ENCODE data around the gene PDE4B.

The PDE4B gene

GRCh38 chr1:66372522-66373101 is 579.9 kb downstream of the PDE4B start:
- Histone ChIP-seq H3F3A (ENCODE audit: insufficient read depth, low read length) (peaks cover 4% of the 10 kb centered on the region; the same call in 1 of the 2 replicates), H3K4me2 (ENCODE audit: low read length) (peak overlapping the region; percentile 21; the same call in 1 of the 2 replicates), H3K27ac (ENCODE audit: low read depth, low read length, poor library complexity, severe bottlenecking) (peak overlapping the region; percentile 90), H3K4me1 (ENCODE audit: insufficient read depth, low read length, severe bottlenecking) (peaks cover 65% of the 10 kb centered on the region), H3K9me2 (ENCODE audit: low read depth, low read length) (no peaks in the 10 kb centered on the region), H3K9ac (ENCODE audit: low read length) (no peak overlapping the region; the same call in 1 of the 2 replicates), H3K79me2 (ENCODE audit: insufficient read depth, low read length) (no peaks in the 10 kb centered on the region), H3K36me3 (ENCODE audit: insufficient read depth, low read length) (peaks cover 55% of the 10 kb centered on the region), H2AFZ (ENCODE audit: low read length) (no peak overlapping the region), H4K20me1 (ENCODE audit: insufficient read depth, low read length) (no peaks in the 10 kb centered on the region), H3K4me3 (ENCODE audit: low read depth, low read length, poor library complexity, severe bottlenecking) (no peak overlapping the region), H3K9me3 (ENCODE audit: low read length) (no peaks in the 10 kb centered on the region), H3K27me3 (ENCODE audit: insufficient read depth, low read length) (no peaks in the 10 kb centered on the region)
- no peak for TF ChIP-seq CTCF (IDR thresholded peaks at IDR 0.05; ENCODE audit: low read length)
- no peak for TF ChIP-seq EZH2 (IDR thresholded peaks at IDR 0.05; ENCODE audit: borderline replicate concordance, low read length)

DNA sequence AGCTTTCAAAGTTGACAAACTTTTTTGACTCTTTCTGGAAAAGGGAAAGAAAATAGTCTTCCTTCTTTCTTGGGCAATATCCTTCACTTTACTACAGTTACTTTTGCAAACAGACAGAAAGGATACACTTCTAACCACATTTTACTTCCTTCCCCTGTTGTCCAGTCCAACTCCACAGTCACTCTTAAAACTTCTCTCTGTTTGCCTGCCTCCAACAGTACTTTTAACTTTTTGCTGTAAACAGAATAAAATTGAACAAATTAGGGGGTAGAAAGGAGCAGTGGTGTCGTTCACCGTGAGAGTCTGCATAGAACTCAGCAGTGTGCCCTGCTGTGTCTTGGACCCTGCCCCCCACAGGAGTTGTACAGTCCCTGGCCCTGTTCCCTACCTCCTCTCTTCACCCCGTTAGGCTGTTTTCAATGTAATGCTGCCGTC is 580.5 kb downstream of the PDE4B start:
- TF ChIP-seq CTCF (IDR thresholded peaks at IDR 0.05; ENCODE audit: low read length) (no peak), EZH2 (IDR thresholded peaks at IDR 0.05; ENCODE audit: borderline replicate concordance, low read length) (no peak)
- Histone ChIP-seq H3K27me3 (ENCODE audit: insufficient read depth, low read length) (no peaks in the 10 kb centered on the region), H4K20me1 (ENCODE audit: insufficient read depth, low read length) (no peaks in the 10 kb centered on the region), H3K9me3 (ENCODE audit: low read length) (no peaks in the 10 kb centered on the region), H3K4me1 (ENCODE audit: insufficient read depth, low read length, severe bottlenecking) (peaks cover 67% of the 10 kb centered on the region), H3K36me3 (ENCODE audit: insufficient read depth, low read length) (peaks cover 50% of the 10 kb centered on the region), H3K27ac (ENCODE audit: low read depth, low read length, poor library complexity, severe bottlenecking) (peak overlapping the region; percentile 90), H3F3A (ENCODE audit: insufficient read depth, low read length) (peaks cover 4% of the 10 kb centered on the region; the same call in 1 of the 2 replicates), H2AFZ (ENCODE audit: low read length) (no peak overlapping the region), H3K79me2 (ENCODE audit: insufficient read depth, low read length) (no peaks in the 10 kb centered on the region), H3K9me2 (ENCODE audit: low read depth, low read length) (no peaks in the 10 kb centered on the region), H3K4me2 (ENCODE audit: low read length) (peak overlapping the region; percentile 21; the same call in 1 of the 2 replicates), H3K4me3 (ENCODE audit: low read depth, low read length, poor library complexity, severe bottlenecking) (no peak overlapping the region), H3K9ac (ENCODE audit: low read length) (no peak overlapping the region; the same call in 1 of the 2 replicates)

DNA sequence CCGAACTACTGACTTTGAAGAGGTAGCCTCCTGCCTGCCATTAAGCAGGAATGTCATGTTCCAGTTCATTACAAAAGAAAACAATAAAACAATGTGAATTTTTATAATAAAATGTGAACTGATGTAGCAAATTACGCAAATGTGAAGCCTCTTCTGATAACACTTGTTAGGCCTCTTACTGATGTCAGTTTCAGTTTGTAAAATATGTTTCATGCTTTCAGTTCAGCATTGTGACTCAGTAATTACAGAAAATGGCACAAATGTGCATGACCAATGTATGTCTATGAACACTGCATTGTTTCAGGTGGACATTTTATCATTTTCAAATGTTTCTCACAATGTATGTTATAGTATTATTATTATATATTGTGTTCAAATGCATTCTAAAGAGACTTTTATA is 581.5 kb downstream of the PDE4B start:
- Histone ChIP-seq H3K4me2 (ENCODE audit: low read length) (peak overlapping the region; percentile 51), H3K4me1 (ENCODE audit: insufficient read depth, low read length, severe bottlenecking) (peaks cover 71% of the 10 kb centered on the region), H4K20me1 (ENCODE audit: insufficient read depth, low read length) (no peaks in the 10 kb centered on the region), H3K27ac (ENCODE audit: low read depth, low read length, poor library complexity, severe bottlenecking) (peak overlapping the region; percentile 90), H3K9me2 (ENCODE audit: low read depth, low read length) (no peaks in the 10 kb centered on the region), H3K9me3 (ENCODE audit: low read length) (no peaks in the 10 kb centered on the region), H2AFZ (ENCODE audit: low read length) (no peak overlapping the region), H3K9ac (ENCODE audit: low read length) (peak overlapping the region; percentile 17), H3K4me3 (ENCODE audit: low read depth, low read length, poor library complexity, severe bottlenecking) (no peak overlapping the region), H3K27me3 (ENCODE audit: insufficient read depth, low read length) (no peaks in the 10 kb centered on the region), H3K79me2 (ENCODE audit: insufficient read depth, low read length) (no peaks in the 10 kb centered on the region), H3K36me3 (ENCODE audit: insufficient read depth, low read length) (peaks cover 40% of the 10 kb centered on the region), H3F3A (ENCODE audit: insufficient read depth, low read length) (peaks cover 4% of the 10 kb centered on the region; the same call in 1 of the 2 replicates)
- TF ChIP-seq CTCF (IDR thresholded peaks at IDR 0.05; ENCODE audit: low read length) (no peak), EZH2 (IDR thresholded peaks at IDR 0.05; ENCODE audit: borderline replicate concordance, low read length) (no peak)
